Karpas-422 (cell line): ENCODE measurements around the gene CD247. TPM values are rescaled to one million over a fixed set of nuclear protein-coding genes. Genes with fewer than 3 reads are reported as not detected.
A peak's percentile ranks its signal among the peaks of the same experiment; 100 is the strongest.

ENCODE experiments used
- DNase-seq: peaks from one replicate; pipeline ENCODE4 v3.0.0-alpha.2; 2015
- H2AFZ ChIP-seq: fragments of 200-600 bp; sonication (generic); 2 replicates; pipeline ENCODE4 v1.6.1; 2014; ENCODE audit warnings: antibody characterized with exemption, low read length, mixed read lengths
- H3K27ac ChIP-seq: fragments of 200-600 bp; sonication (generic); 2 replicates; pipeline ENCODE4 v1.5.1; 2014; ENCODE audit warnings: mild to moderate bottlenecking, low read length, moderate library complexity
- H3K27me3 ChIP-seq: fragments of 200-600 bp; sonication (generic); 2 replicates; pipeline ENCODE4 v1.6.1; 2014; ENCODE audit warnings: low read length, mixed read lengths
- H3K36me3 ChIP-seq: fragments of 200-600 bp; sonication (generic); 2 replicates; pipeline ENCODE4 v1.6.1; 2014; ENCODE audit warnings: low read length, mixed read lengths; ENCODE audit not compliant: insufficient read depth
- H3K4me1 ChIP-seq: fragments of 200-600 bp; sonication (generic); 2 replicates; pipeline ENCODE4 v1.6.1; 2014; ENCODE audit warnings: mild to moderate bottlenecking, low read length, mixed read lengths
- H3K4me2 ChIP-seq: fragments of 200-600 bp; sonication (generic); 2 replicates; pipeline ENCODE4 v1.6.1; 2014; ENCODE audit warnings: low read length, low read depth, mild to moderate bottlenecking; ENCODE audit not compliant: poor library complexity, severe bottlenecking
- H3K4me3 ChIP-seq: fragments of 200-600 bp; sonication (generic); 2 replicates; pipeline ENCODE4 v1.5.1; 2014; ENCODE audit warnings: mild to moderate bottlenecking, antibody characterized with exemption, low read length, mixed read lengths
- H3K79me2 ChIP-seq: fragments of 200-600 bp; sonication (generic); 2 replicates; pipeline ENCODE4 v1.6.1; 2014; ENCODE audit warnings: mild to moderate bottlenecking, low read length, mixed read lengths
- H3K9ac ChIP-seq: fragments of 200-600 bp; sonication (generic); 2 replicates; pipeline ENCODE4 v1.6.0; 2014; ENCODE audit warnings: low read length
- H3K9me2 ChIP-seq: fragments of 200-600 bp; sonication (generic), shearing (Covaris generic); replicated peaks from 2 replicates; pipeline ENCODE4 v1.6.0; 2014; ENCODE audit warnings: mild to moderate bottlenecking, low read length, moderate library complexity; ENCODE audit not compliant: insufficient read depth
- H3K9me3 ChIP-seq: fragments of 300-700, 200-600 bp; sonication (generic); 2 replicates; pipeline ENCODE4 v1.6.1; 2014; ENCODE audit warnings: low read length, mixed read lengths
- H4K20me1 ChIP-seq: fragments of 200-600 bp; sonication (generic); 2 replicates; pipeline ENCODE4 v1.6.1; 2014; ENCODE audit warnings: mild to moderate bottlenecking, antibody characterized with exemption, low read length, low read depth; ENCODE audit not compliant: insufficient read depth
- total RNA-seq: library from RNA; depleted of rRNA; stranded (reverse); fragments of >200 nt; shearing (Covaris generic); gene quantifications from 2 replicates; pipeline ENCODE4 v1.2.3, GENCODE V29; 2014; ENCODE audit warnings: low replicate concordance

The CD247 gene
- total RNA-seq, 1 experiment from 2014 or later: 41.3 TPM

GRCh38 chr1:167545349-167545748 lies 27.0 kb upstream of the CD247 start:
- Histone ChIP-seq H3K79me2 (peaks cover 28% of the 10 kb centered on the region), H3K9ac (peak overlapping the region; percentile 47), H3K4me2 (peak overlapping the region; percentile 59), H3K27me3 (no peaks in the 10 kb centered on the region), H4K20me1 (no peaks in the 10 kb centered on the region), H2AFZ (no peak overlapping the region), H3K4me3 (peak overlapping the region; percentile 24; the same call in 1 of the 2 replicates), H3K27ac (peak overlapping the region; percentile 88), H3K36me3 (peaks cover 58% of the 10 kb centered on the region), H3K4me1 (peaks cover 92% of the 10 kb centered on the region), H3K9me2 (no peaks in the 10 kb centered on the region), H3K9me3 (no peaks in the 10 kb centered on the region)
- peak; percentile 66 for DNase-seq

GRCh38 chr1:167544447-167545093 lies 26.2 kb upstream of the CD247 start:
- H2AFZ ChIP-seq: no peak overlapping the region
- peak overlapping the region; percentile 24; the same call in 1 of the 2 replicates for H3K4me3 ChIP-seq
- DNase-seq: no peak
- peaks cover 58% of the 10 kb centered on the region for H3K36me3 ChIP-seq
- H3K4me2 ChIP-seq: peak overlapping the region; percentile 59
- no peaks in the 10 kb centered on the region for H3K9me3 ChIP-seq
- no peaks in the 10 kb centered on the region for H4K20me1 ChIP-seq
- peak overlapping the region; percentile 88 for H3K27ac ChIP-seq
- H3K79me2 ChIP-seq: peaks cover 20% of the 10 kb centered on the region
- peak overlapping the region; percentile 47 for H3K9ac ChIP-seq
- peaks cover 87% of the 10 kb centered on the region for H3K4me1 ChIP-seq
- no peaks in the 10 kb centered on the region for H3K9me2 ChIP-seq
- no peaks in the 10 kb centered on the region for H3K27me3 ChIP-seq

- DNase-seq: peak; percentile 49
- Histone ChIP-seq H2AFZ (no peak overlapping the region), H4K20me1 (no peaks in the 10 kb centered on the region), H3K27me3 (no peaks in the 10 kb centered on the region), H3K4me1 (peaks cover 78% of the 10 kb centered on the region), H3K36me3 (peaks cover 57% of the 10 kb centered on the region), H3K4me2 (peak overlapping the region; percentile 44), H3K9ac (peak overlapping the region; percentile 49), H3K9me3 (no peaks in the 10 kb centered on the region), H3K27ac (peak overlapping the region; percentile 88), H3K9me2 (no peaks in the 10 kb centered on the region), H3K79me2 (peaks cover 10% of the 10 kb centered on the region), H3K4me3 (no peak overlapping the region)
Measured at GRCh38 chr1:167543199-167543990, 25.1 kb upstream of the CD247 start.

- Histone ChIP-seq H3K4me2 (peak overlapping the region; percentile 9), H3K4me3 (no peak overlapping the region), H3K9ac (no peak overlapping the region), H3K79me2 (peaks cover 3% of the 10 kb centered on the region; the same call in 1 of the 2 replicates), H4K20me1 (no peaks in the 10 kb centered on the region), H3K9me3 (no peaks in the 10 kb centered on the region), H3K27ac (peak overlapping the region; percentile 64), H3K36me3 (peaks cover 49% of the 10 kb centered on the region), H2AFZ (no peak overlapping the region), H3K27me3 (no peaks in the 10 kb centered on the region), H3K9me2 (no peaks in the 10 kb centered on the region), H3K4me1 (peaks cover 71% of the 10 kb centered on the region)
- DNase-seq: peak; percentile 52
Measured at GRCh38 chr1:167542109-167543032, 24.0 kb upstream of the CD247 start.

- H3K9me3 ChIP-seq: no peaks in the 10 kb centered on the region
- H3K27me3 ChIP-seq: no peaks in the 10 kb centered on the region
- peaks cover 42% of the 10 kb centered on the region for H3K36me3 ChIP-seq
- peak overlapping the region; percentile 64 for H3K27ac ChIP-seq
- DNase-seq: no peak
- H3K4me1 ChIP-seq: peaks cover 64% of the 10 kb centered on the region
- H4K20me1 ChIP-seq: no peaks in the 10 kb centered on the region
- no peaks in the 10 kb centered on the region for H3K9me2 ChIP-seq
- peaks cover 3% of the 10 kb centered on the region; the same call in 1 of the 2 replicates for H3K79me2 ChIP-seq
- no peak overlapping the region for H3K9ac ChIP-seq
- no peak overlapping the region for H3K4me2 ChIP-seq
- H3K4me3 ChIP-seq: no peak overlapping the region
- H2AFZ ChIP-seq: no peak overlapping the region
Measured at GRCh38 chr1:167541610-167542009, 23.3 kb upstream of the CD247 start.

GRCh38 chr1:167541003-167541402 lies 22.7 kb upstream of the CD247 start:
- Histone ChIP-seq H3K9me3 (no peaks in the 10 kb centered on the region), H3K36me3 (peaks cover 36% of the 10 kb centered on the region), H3K9me2 (no peaks in the 10 kb centered on the region), H3K4me1 (peaks cover 61% of the 10 kb centered on the region), H3K27me3 (no peaks in the 10 kb centered on the region), H3K4me2 (no peak overlapping the region), H3K27ac (peak overlapping the region; percentile 64), H2AFZ (no peak overlapping the region), H4K20me1 (no peaks in the 10 kb centered on the region), H3K9ac (no peak overlapping the region), H3K79me2 (peaks cover 3% of the 10 kb centered on the region; the same call in 1 of the 2 replicates), H3K4me3 (no peak overlapping the region)
- DNase-seq: no peak

- Histone ChIP-seq H3K4me3 (no peak overlapping the region), H2AFZ (no peak overlapping the region), H3K4me1 (peaks cover 45% of the 10 kb centered on the region), H3K9ac (no peak overlapping the region), H3K9me2 (no peaks in the 10 kb centered on the region), H3K4me2 (no peak overlapping the region), H3K36me3 (peaks cover 21% of the 10 kb centered on the region), H3K27ac (no peak overlapping the region), H3K27me3 (no peaks in the 10 kb centered on the region), H3K9me3 (no peaks in the 10 kb centered on the region), H4K20me1 (no peaks in the 10 kb centered on the region), H3K79me2 (no peaks in the 10 kb centered on the region)
- DNase-seq: no peak
Measured at GRCh38 chr1:167538657-167539056, 20.3 kb upstream of the CD247 start.
